Aorta (tissue), 5 donors: ENCODE measurements around the gene KAT5. TPM values are rescaled to one million over a fixed set of nuclear protein-coding genes. Genes with fewer than 3 reads are reported as not detected.
"Not testable (repeated sequence)": the region's sequence is repeated elsewhere in the genome, so short reads cannot be mapped to it uniquely, and the experiment has no call there.

Experiments used
- ATAC-seq: fragments of 200-7000 bp; cut with Tn5 transposase; one replicate; pipeline ENCODE4 v1.9.1; 2022; ENCODE audit warnings: moderate library complexity; ENCODE audit not compliant: low FRiP score
- DNase-seq, 2 donors: peaks; one replicate each; pipeline ENCODE4 v3.0.0-alpha.2; 2020
- H3K27ac ChIP-seq, 2 donors: one replicate each; pipeline ENCODE4 v1.5.1; 2013; ENCODE audit warnings: low read length in 2 of 2, mild to moderate bottlenecking in 2 of 2, moderate library complexity in 2 of 2, control low read depth in 1 of 2, inconsistent platforms in 1 of 2, low read depth in 1 of 2
- H3K27me3 ChIP-seq, 2 donors: one replicate each; pipeline ENCODE4 v1.6.1; 2013; ENCODE audit warnings: control low read depth in 1 of 2, low read length in 1 of 2, mild to moderate bottlenecking in 1 of 2, moderate library complexity in 1 of 2; ENCODE audit not compliant: insufficient read depth in 2 of 2, control insufficient read depth in 1 of 2
- H3K36me3 ChIP-seq, 2 donors: one replicate each; pipeline ENCODE4 v1.6.1; 2013; ENCODE audit warnings: control low read depth in 1 of 2, low read length in 1 of 2, mild to moderate bottlenecking in 1 of 2; ENCODE audit not compliant: insufficient read depth in 2 of 2, control insufficient read depth in 1 of 2
- H3K4me1 ChIP-seq, 2 donors: one replicate each; pipeline ENCODE4 v1.6.1; 2013; ENCODE audit warnings: low read length in 2 of 2, control low read depth in 1 of 2, mild to moderate bottlenecking in 1 of 2, moderate library complexity in 1 of 2; ENCODE audit not compliant: insufficient read depth in 2 of 2, control insufficient read depth in 1 of 2
- H3K4me3 ChIP-seq, 2 donors: one replicate each; pipeline ENCODE4 v1.5.1; 2013; ENCODE audit warnings: low read length in 2 of 2, control low read depth in 1 of 2, mild to moderate bottlenecking in 1 of 2
- H3K9me3 ChIP-seq: one replicate; pipeline ENCODE4 v1.6.1; 2013; ENCODE audit warnings: mild to moderate bottlenecking, low read length; ENCODE audit not compliant: control insufficient read depth
- WGBS, 2 donors: extraction: QIAGEN DNeasy Blood & Tissue Kit; methylation state at CpG; one replicate each; pipeline ENCODE4 v1.1.7; 2013; 5-methylcytosine and 5-hydroxymethylcytosine counted together
- intact Hi-C, 2 donors: fragments of 100-400 bp; cut with DNase I; formaldehyde crosslinking; loops; one replicate each; pipeline versions ENCODE4 v1.14.2 to v1.15.0; 2022
- polyA plus RNA-seq, 2 donors: library from polyadenylated mRNA; stranded (reverse); fragments of 200-250 nt; gene quantifications; one replicate each; pipeline ENCODE4 v1.2.3, GENCODE V29; 2013
- total RNA-seq, 2 donors: library from RNA; stranded (reverse); fragmentation: NEBNext Ultra II Directional; extraction: Animal tissue kit (Norgen Biotek cat#: 25700); gene quantifications; one replicate each; pipeline ENCODE4 v1.2.1, GENCODE V29; 2021
- donor health status: healthy with polysubstance abuse.
- donor health status: Bipolar disorder and iron deficiency.
- donor health status: DM: no; HTN: no; CAD: no.
- donor health status: DM: no; HTN: no; CAD: no.
- donor health status: DM: yes; HTN: yes; CAD: no.

The KAT5 gene
- total and polyA plus RNA-seq, 4 donors: 29.2 to 120 (median 62.1) TPM

GRCh38 chr11:65722261-65722660, 10.2 kb downstream of the KAT5 start:
- intact Hi-C loops: no loop called here
- WGBS, 2 donors: 83 to 92% methylated on average over 1 of the region's 1 CpG
- H3K36me3 ChIP-seq: peaks cover 0 to 5% of the 10 kb centered on the region in 2 donors

GRCh38 chr11:65726660-65727059, 14.6 kb downstream of the KAT5 start:
- intact Hi-C loops: no loop called here
- ATAC-seq (no peak), DNase-seq (no peak)
- H3K9me3 ChIP-seq: no peaks in the 10 kb centered on the region
- H3K27ac ChIP-seq: no peak overlapping the region
- H3K36me3 ChIP-seq: no peaks in the 10 kb centered on the region
- no peak overlapping the region for H3K4me3 ChIP-seq
- no peaks in the 10 kb centered on the region for H3K27me3 ChIP-seq
- H3K4me1 ChIP-seq: no peaks in the 10 kb centered on the region
- WGBS, 2 donors: 79 to 82% methylated on average over 6 of the region's 6 CpGs

More at GRCh38 chr11:65722261-65722660, 10.2 kb downstream of the KAT5 start:
- Histone ChIP-seq H3K4me3 (no peak overlapping the region), H3K9me3 (no peaks in the 10 kb centered on the region), H3K4me1 (no peaks in the 10 kb centered on the region), H3K27ac (no peak overlapping the region), H3K27me3 (no peaks in the 10 kb centered on the region)
- ATAC-seq (no peak), DNase-seq (no peak)

DNA sequence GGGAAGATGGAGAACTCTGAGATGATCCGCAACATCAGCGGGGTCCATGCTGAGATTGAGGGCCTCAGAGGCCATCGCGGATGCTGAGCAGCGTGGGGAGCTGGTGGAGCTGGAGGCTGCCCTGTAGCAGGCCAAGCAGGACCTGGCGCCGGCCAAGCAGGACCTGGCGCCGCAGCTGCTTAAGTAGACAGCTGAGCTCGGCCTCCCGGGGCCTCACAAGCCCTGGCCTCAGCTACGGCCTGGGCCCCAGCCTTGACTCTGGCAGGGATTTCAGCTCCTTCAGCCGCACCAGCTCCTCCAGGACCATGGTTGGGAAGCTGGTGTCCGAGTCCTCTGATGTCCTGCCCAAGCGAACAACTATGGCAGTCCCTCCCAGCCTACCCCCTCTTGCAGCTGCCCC, 15.8 kb downstream of the KAT5 start:
- ATAC-seq (no peak), DNase-seq (no peak)
- Histone ChIP-seq H3K4me1 (no peaks in the 10 kb centered on the region), H3K36me3 (no peaks in the 10 kb centered on the region), H3K9me3 (no peaks in the 10 kb centered on the region), H3K4me3 (no peak overlapping the region), H3K27ac (no peak overlapping the region), H3K27me3 (no peaks in the 10 kb centered on the region)
- intact Hi-C loops: no loop called here
- WGBS, 2 donors: 85 to 89% methylated on average over 15 of the region's 15 CpGs

DNA sequence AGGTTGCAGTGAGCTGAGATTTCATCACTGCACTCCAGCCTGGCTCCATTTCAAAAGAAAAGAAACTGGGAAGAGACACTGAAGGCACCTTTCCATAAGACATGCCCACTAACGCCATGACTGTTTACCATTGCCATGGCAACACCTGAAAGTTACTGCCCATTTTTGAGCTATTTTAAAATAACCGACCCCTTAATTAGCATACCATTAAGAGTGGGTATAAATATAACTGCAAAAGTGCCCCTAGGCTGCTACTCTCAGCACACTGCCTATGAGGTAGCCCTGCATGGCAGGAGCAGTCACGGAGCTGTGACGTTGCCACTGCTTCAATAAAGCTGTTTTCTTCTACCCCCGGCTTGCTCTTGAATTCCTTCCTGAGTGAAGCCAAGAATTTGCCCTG, 18.4 kb downstream of the KAT5 start:
- Histone ChIP-seq H3K4me1 (no peaks in the 10 kb centered on the region), H3K4me3 (no peak overlapping the region), H3K27me3 (no peaks in the 10 kb centered on the region), H3K9me3 (no peaks in the 10 kb centered on the region), H3K36me3 (no peaks in the 10 kb centered on the region), H3K27ac (no peak overlapping the region)
- DNase-seq (no peak), ATAC-seq (no peak)
- intact Hi-C loops: no loop called here
- WGBS, 2 donors: 57 to 58% methylated on average over 5 of the region's 5 CpGs

DNA sequence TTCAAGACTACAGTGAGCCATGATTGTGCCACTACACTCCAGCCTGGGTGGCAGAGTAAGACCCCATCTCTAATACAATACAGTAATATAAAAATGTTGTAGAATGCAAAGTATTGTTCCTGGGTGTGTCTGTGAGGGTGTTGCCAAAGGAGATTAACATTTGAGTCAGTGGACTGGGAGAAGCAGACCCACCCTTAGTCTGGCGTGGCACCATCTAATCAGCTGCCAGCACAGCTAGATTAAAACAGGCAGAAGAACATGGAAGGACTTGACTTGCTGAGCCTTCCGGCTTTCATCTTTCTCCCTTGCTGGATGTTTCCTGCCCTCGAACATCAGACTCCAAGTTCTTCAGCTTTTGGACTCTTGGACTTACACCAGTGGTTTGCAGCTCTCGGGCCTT, 23.1 kb downstream of the KAT5 start:
- intact Hi-C loops, H3K27ac ChIP-seq, H3K27me3 ChIP-seq, DNase-seq, H3K9me3 ChIP-seq, H3K4me3 ChIP-seq, ATAC-seq, H3K36me3 ChIP-seq, H3K4me1 ChIP-seq: not testable (repeated sequence)
- WGBS, 2 donors: 80% methylated on average over 4 of the region's 4 CpGs

DNA sequence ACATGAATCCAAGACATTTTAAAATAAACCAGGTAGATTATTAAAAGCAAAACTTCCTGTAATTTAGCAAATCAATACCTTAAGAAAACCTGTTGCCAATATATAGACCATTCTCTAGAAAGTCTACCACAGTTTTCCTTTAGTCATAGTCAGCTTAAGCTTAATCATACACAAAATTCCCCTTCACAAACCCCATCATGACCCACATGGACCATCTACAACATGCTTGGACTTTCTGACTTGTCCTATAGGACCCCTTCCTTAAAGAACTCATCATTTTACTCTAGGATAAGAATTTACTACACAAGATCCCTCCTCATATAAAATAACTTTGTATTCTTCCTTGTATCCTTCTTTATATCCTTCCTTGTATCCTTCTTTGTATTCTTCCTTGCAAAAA, 24.8 kb downstream of the KAT5 start:
- H3K36me3 ChIP-seq: no peaks in the 10 kb centered on the region
- no peaks in the 10 kb centered on the region for H3K9me3 ChIP-seq
- intact Hi-C loops: no loop called here
- DNase-seq: no peak
- H3K4me1 ChIP-seq: no peaks in the 10 kb centered on the region
- no peaks in the 10 kb centered on the region for H3K27me3 ChIP-seq
- no peak overlapping the region for H3K27ac ChIP-seq
- no peak overlapping the region for H3K4me3 ChIP-seq
- no peak for ATAC-seq

DNA sequence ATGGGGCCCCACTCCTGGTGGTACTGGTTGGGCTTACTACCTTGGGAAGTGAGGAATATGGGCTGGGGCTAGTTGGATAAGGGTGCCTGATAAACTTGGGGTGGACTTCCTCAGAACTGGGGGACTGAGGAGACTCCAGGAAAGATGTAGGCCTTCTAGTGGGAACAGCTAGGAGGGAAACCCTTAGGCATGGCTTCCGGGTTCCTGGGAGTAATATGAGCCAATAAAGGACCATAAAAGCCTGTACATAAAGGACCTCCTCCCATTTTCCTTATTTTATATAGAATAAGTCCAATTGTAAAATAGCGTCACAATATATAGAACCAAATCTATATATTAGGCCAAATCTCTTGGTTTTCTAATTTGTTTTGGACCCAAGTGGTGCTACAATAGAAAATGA, 27.0 kb downstream of the KAT5 start:
- intact Hi-C loops: no loop called here
- H3K4me1 ChIP-seq: no peaks in the 10 kb centered on the region
- no peaks in the 10 kb centered on the region for H3K9me3 ChIP-seq
- ATAC-seq (no peak), DNase-seq (no peak)
- no peaks in the 10 kb centered on the region for H3K36me3 ChIP-seq
- H3K4me3 ChIP-seq: no peak overlapping the region
- no peak overlapping the region for H3K27ac ChIP-seq
- no peaks in the 10 kb centered on the region for H3K27me3 ChIP-seq
- 89 to 90% methylated on average over 2 of the region's 2 CpGs for WGBS, 2 donors

DNA sequence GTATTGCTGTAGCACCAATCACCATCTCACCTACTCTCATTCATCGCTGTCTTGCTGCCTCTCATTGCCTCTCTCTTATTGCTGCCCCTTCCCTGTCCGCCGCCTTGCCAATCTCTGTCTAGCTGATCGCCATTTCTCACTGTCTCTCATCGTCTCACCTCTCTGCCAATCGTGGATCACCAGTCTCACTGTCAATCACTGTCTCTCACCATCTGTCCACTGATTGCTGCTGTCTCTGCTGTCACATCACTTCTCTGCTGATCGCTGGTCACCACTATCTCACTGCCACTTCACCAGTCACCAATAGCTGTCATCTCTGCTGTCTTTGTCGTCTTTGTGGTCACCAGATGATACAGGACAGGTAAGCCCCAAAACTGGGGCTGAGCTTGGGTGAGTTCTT, 29.1 kb downstream of the KAT5 start:
- H3K36me3 ChIP-seq: no peaks in the 10 kb centered on the region

DNA sequence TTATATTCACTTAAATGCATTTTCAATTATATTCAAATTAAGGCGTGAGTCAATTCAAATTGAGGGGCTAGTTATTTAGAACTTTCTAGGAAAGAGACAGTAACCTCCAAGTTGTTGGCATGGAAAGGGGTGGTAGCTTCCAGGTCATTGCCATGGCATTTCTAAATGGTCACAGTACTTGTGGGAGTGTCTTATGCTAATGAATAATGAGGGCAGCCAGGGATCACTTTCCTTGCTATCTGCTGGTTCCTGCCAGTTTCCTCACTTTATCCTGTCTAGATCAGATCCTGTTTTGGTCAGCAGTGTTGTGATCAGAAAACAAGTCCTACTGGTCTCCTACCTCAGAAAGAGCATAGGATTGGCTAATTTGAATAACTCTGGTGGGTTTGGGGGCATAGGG, 30.3 kb downstream of the KAT5 start:
- 86 to 96% methylated on average over 1 of the region's 1 CpG for WGBS, 2 donors
- Histone ChIP-seq H3K9me3 (no peaks in the 10 kb centered on the region), H3K36me3 (no peaks in the 10 kb centered on the region), H3K4me1 (no peaks in the 10 kb centered on the region), H3K4me3 (no peak overlapping the region), H3K27ac (no peak overlapping the region), H3K27me3 (no peaks in the 10 kb centered on the region)
- no peak for DNase-seq
- no peak for ATAC-seq
- intact Hi-C loops: no loop called here

More for the DNA sequence above, 29.1 kb downstream of the KAT5 start:
- H3K9me3 ChIP-seq: no peaks in the 10 kb centered on the region
- no peak overlapping the region for H3K27ac ChIP-seq
- DNase-seq (no peak), ATAC-seq (no peak)
- WGBS, 2 donors: 79 to 82% methylated on average over 8 of the region's 8 CpGs
- H3K4me1 ChIP-seq: no peaks in the 10 kb centered on the region
- H3K4me3 ChIP-seq: no peak overlapping the region
- intact Hi-C loops: no loop called here
- H3K27me3 ChIP-seq: no peaks in the 10 kb centered on the region
